OCI-LY1 (cell line): ENCODE measurements around the gene PHAX.
"Not testable (repeated sequence)": the region's sequence is repeated elsewhere in the genome, so short reads cannot be mapped to it uniquely, and the experiment has no call there.

Source experiments
- CTCF ChIP-seq: fragments of 200-600 bp; sonication (generic), shearing (Covaris generic); IDR thresholded peaks from 2 replicates; pipeline ENCODE4 v1.5.1; 2017; ENCODE audit warnings: mild to moderate bottlenecking, antibody characterized with exemption, low read length, moderate library complexity, mixed read lengths
- EZH2 ChIP-seq: fragments of 200-600 bp; sonication (generic), shearing (Covaris generic); IDR thresholded peaks from 2 replicates; pipeline ENCODE4 v1.8.0; 2017; ENCODE audit warnings: borderline replicate concordance, mixed run types, mild to moderate bottlenecking, antibody characterized with exemption, low read length, moderate library complexity, mixed read lengths

DNA sequence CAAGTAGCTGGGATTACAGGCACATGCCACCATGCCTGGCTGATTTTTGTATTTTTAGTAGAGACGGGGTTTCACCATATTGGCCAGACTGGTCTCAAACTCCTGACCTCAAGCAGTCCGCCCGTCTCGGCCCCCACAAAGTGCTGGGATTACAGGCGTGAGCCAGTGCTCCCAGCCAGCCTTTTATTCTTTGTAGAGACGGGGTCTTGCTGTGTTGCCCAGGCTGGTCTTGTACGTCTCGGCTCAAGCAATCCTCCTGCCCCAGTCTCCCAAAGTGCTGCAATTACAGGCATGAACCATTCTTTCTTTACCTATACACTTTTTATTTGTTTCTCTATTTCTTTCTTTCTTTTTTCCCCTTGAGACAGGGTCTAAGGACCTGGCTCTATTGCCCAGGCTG lies 16.9 kb downstream of the PHAX start:
- not testable (repeated sequence) for TF ChIP-seq CTCF, EZH2
